HepG2 (cell line): ENCODE results near the gene MTOR. TPM values are rescaled to one million over a fixed set of nuclear protein-coding genes. Genes with fewer than 3 reads are reported as not detected.

Source experiments
- HNF4G ChIP-seq, 2 experiments: sonication (generic) in 1 of 2; formaldehyde crosslinking in 1 of 2; IDR thresholded peaks; 2 replicates each; pipeline versions ENCODE4 v1.4.0 to v1.6.1; 2011 to 2020; ENCODE audit warnings: borderline replicate concordance in 2 of 2, low read depth in 2 of 2, mild to moderate bottlenecking in 2 of 2, low read length in 1 of 2, missing genetic modification reagents in 1 of 2, moderate library complexity in 1 of 2
- JARID2 ChIP-seq: sonication (generic); formaldehyde crosslinking; IDR thresholded peaks from 2 replicates; pipeline ENCODE4 v1.8.1; 2023; ENCODE audit warnings: missing genetic modification reagents, inconsistent platforms; ENCODE audit not compliant: insufficient replicate concordance
- MTF2 ChIP-seq: sonication (generic); formaldehyde crosslinking; IDR thresholded peaks from 2 replicates; pipeline ENCODE4 v1.5.0; 2020; ENCODE audit warnings: missing genetic modification reagents, borderline replicate concordance
- NFRKB ChIP-seq: fragments of 450-650 bp; IDR thresholded peaks from 2 replicates; pipeline ENCODE4 v1.6.1; 2017
- NRL ChIP-seq: sonication (generic); formaldehyde crosslinking; IDR thresholded peaks from 2 replicates; pipeline ENCODE4 v1.5.0; 2020; ENCODE audit warnings: missing genetic modification reagents, mild to moderate bottlenecking, moderate library complexity, borderline replicate concordance
- SUZ12 ChIP-seq: fragments of 150-350 bp; IDR thresholded peaks from 2 replicates; pipeline ENCODE4 v1.6.1; 2014; ENCODE audit warnings: low read depth, low read length
- ZFP1 ChIP-seq: IDR thresholded peaks from 2 replicates; pipeline ENCODE4 v1.6.1; 2016
- ZKSCAN8 ChIP-seq: IDR thresholded peaks from 2 replicates; pipeline ENCODE4 v1.6.1; 2016; ENCODE audit warnings: borderline replicate concordance, missing genetic modification reagents, missing compliant biosample characterization
- ZNF251 ChIP-seq: sonication (generic); formaldehyde crosslinking; IDR thresholded peaks from 2 replicates; pipeline ENCODE4 v1.9.0; 2021; ENCODE audit warnings: mild to moderate bottlenecking, missing genetic modification reagents
- ZNF382 ChIP-seq: sonication (generic); formaldehyde crosslinking; IDR thresholded peaks from 2 replicates; pipeline ENCODE4 v1.5.0; 2020; ENCODE audit warnings: missing genetic modification reagents, mild to moderate bottlenecking, borderline replicate concordance
- ZNF549 ChIP-seq: sonication (generic); formaldehyde crosslinking; IDR thresholded peaks from 2 replicates; pipeline ENCODE4 v1.5.0; 2020; ENCODE audit warnings: missing genetic modification reagents
- ZNF572 ChIP-seq: sonication (generic); formaldehyde crosslinking; IDR thresholded peaks from 2 replicates; pipeline ENCODE4 v1.5.1; 2020; ENCODE audit warnings: mild to moderate bottlenecking, missing genetic modification reagents
- ZNF746 ChIP-seq: sonication (generic); formaldehyde crosslinking; IDR thresholded peaks from 2 replicates; pipeline ENCODE4 v1.8.0; 2022; ENCODE audit warnings: mild to moderate bottlenecking, missing genetic modification reagents
- ZZZ3 ChIP-seq: sonication (generic); formaldehyde crosslinking; IDR thresholded peaks from 2 replicates; pipeline ENCODE4 v1.4.0; 2020; ENCODE audit warnings: missing genetic modification reagents, mild to moderate bottlenecking, borderline replicate concordance
- polyA plus RNA-seq, 8 experiments: library from polyadenylated mRNA; depleted of rRNA in 3 of 8; stranded (reverse) in 7 of 8; unstranded in 1 of 8; fragments of >200 nt; fragmentation: Illumina TruSeq in 4 of 8; extraction: Trizol in 4 of 8; gene quantifications; 2 replicates each; pipeline versions ENCODE4 v1.2.1 to v1.2.3, GENCODE V29; 2011 to 2016; ENCODE audit warnings: low read depth in 4 of 8, missing spikeins in 1 of 8, mixed read lengths in 1 of 8; ENCODE audit not compliant: insufficient read depth in 1 of 8
- total RNA-seq, 5 experiments: library from RNA; depleted of rRNA; stranded (reverse); fragments of >200 nt; fragmentation: Illumina TruSeq; extraction: Trizol; gene quantifications; 2 replicates each; pipeline ENCODE4 v1.2.3, GENCODE V29; 2016; ENCODE audit warnings: low read depth in 1 of 5
- TF ChIP-seq, protein P1 (sequence below): sonication (generic); formaldehyde crosslinking; IDR thresholded peaks from 2 replicates; pipeline ENCODE4 v1.4.0; 2020; ENCODE audit warnings: missing genetic modification reagents, borderline replicate concordance
- TF ChIP-seq, protein P2 (sequence below): sonication (generic); formaldehyde crosslinking; IDR thresholded peaks from 2 replicates; pipeline ENCODE4 v1.9.0; 2021; ENCODE audit warnings: missing genetic modification reagents, mild to moderate bottlenecking, borderline replicate concordance
- TF ChIP-seq, protein P3 (sequence below): sonication (generic); formaldehyde crosslinking; IDR thresholded peaks from 2 replicates; pipeline ENCODE4 v1.4.0; 2020; ENCODE audit warnings: missing genetic modification reagents, borderline replicate concordance
- TF ChIP-seq, protein P4 (sequence below): sonication (generic); formaldehyde crosslinking; IDR thresholded peaks from 2 replicates; pipeline ENCODE4 v1.8.0; 2022; ENCODE audit warnings: mild to moderate bottlenecking, missing genetic modification reagents; ENCODE audit not compliant: insufficient replicate concordance
- TF ChIP-seq, protein P5 (sequence below): sonication (generic); formaldehyde crosslinking; IDR thresholded peaks from 2 replicates; pipeline ENCODE4 v1.8.1; 2022; ENCODE audit warnings: mild to moderate bottlenecking, missing genetic modification reagents

MTOR gene
- total and polyA plus RNA-seq, 2 of the 13 experiments (the other 11 are each of a cell fraction or from before 2014, with no cell fraction given): 24.6 to 34.6 TPM

DNA sequence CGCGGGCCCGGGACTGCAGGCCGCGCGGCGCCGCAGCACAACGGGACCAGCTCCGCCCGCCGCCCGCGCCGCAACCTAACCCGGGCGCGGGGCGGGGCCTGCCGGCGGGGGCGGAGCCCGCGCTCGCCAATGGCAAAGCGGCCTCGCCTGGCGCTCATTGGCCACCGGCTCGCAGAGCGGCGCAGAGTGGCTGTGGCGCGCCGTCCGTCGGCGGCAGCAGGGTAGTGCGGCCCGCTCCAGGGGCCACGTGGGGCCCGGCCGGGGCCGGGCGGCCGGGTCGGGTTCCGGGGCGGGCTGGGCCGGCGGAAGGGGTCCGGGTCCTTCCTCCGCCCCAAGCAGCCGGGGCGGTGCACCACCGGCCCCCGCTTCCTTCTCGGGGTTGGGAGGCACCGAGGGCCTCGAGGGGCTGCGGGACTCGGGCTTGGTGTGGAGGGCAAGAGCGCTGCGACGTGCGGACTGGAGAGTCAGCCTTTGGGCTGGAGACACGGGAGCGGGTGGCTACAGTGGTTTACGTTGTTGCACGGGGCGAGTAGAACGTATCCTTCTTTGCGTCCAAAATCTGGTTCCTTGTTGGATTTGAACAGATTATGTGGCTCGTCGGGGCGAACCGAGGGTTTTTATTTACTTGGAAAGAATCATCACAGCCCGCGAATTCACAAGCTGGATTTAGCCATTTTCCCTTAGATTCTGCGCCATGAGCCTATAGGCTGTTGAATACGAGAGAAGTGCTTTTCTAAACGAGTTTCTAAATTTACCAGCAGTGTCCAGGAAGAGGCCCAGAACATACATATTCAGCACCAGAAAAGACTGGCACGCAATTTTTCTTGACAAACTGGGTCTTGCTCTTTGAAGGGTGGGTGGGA lies 202.2 kb downstream of the MTOR start, which contains the start of gene SRM (continued):
- TF ChIP-seq, protein P1, sequence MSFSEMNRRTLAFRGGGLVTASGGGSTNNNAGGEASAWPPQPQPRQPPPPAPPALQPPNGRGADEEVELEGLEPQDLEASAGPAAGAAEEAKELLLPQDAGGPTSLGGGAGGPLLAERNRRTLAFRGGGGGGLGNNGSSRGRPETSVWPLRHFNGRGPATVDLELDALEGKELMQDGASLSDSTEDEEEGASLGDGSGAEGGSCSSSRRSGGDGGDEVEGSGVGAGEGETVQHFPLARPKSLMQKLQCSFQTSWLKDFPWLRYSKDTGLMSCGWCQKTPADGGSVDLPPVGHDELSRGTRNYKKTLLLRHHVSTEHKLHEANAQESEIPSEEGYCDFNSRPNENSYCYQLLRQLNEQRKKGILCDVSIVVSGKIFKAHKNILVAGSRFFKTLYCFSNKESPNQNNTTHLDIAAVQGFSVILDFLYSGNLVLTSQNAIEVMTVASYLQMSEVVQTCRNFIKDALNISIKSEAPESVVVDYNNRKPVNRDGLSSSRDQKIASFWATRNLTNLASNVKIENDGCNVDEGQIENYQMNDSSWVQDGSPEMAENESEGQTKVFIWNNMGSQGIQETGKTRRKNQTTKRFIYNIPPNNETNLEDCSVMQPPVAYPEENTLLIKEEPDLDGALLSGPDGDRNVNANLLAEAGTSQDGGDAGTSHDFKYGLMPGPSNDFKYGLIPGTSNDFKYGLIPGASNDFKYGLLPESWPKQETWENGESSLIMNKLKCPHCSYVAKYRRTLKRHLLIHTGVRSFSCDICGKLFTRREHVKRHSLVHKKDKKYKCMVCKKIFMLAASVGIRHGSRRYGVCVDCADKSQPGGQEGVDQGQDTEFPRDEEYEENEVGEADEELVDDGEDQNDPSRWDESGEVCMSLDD (CRISPR knock-in tag): 0 out of 2 replicates have a peak, but pooled peaks have one; percentile 44
- TF ChIP-seq, protein P2, sequence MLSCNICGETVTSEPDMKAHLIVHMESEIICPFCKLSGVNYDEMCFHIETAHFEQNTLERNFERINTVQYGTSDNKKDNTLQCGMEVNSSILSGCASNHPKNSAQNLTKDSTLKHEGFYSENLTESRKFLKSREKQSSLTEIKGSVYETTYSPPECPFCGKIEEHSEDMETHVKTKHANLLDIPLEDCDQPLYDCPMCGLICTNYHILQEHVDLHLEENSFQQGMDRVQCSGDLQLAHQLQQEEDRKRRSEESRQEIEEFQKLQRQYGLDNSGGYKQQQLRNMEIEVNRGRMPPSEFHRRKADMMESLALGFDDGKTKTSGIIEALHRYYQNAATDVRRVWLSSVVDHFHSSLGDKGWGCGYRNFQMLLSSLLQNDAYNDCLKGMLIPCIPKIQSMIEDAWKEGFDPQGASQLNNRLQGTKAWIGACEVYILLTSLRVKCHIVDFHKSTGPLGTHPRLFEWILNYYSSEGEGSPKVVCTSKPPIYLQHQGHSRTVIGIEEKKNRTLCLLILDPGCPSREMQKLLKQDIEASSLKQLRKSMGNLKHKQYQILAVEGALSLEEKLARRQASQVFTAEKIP (CRISPR knock-in tag): no peak
- peak; percentile 13; the same call in 1 of the 2 replicates for TF ChIP-seq HNF4G (IDR thresholded peaks at IDR 0.05; ENCODE audit: borderline replicate concordance, low read depth, low read length)
- TF ChIP-seq HNF4G (CRISPR knock-in tag; IDR thresholded peaks at IDR 0.05; ENCODE audit: borderline replicate concordance, low read depth): no peak
- TF ChIP-seq ZKSCAN8 (CRISPR knock-in tag): no peak
- TF ChIP-seq NRL: no peak
- no peak for TF ChIP-seq ZNF251 (CRISPR knock-in tag)
- no peak for TF ChIP-seq ZNF746 (CRISPR knock-in tag)
- TF ChIP-seq, protein P3, sequence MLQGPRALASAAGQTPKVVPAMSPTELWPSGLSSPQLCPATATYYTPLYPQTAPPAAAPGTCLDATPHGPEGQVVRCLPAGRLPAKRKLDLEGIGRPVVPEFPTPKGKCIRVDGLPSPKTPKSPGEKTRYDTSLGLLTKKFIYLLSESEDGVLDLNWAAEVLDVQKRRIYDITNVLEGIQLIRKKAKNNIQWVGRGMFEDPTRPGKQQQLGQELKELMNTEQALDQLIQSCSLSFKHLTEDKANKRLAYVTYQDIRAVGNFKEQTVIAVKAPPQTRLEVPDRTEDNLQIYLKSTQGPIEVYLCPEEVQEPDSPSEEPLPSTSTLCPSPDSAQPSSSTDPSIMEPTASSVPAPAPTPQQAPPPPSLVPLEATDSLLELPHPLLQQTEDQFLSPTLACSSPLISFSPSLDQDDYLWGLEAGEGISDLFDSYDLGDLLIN (CRISPR knock-in tag): no peak
- no peak for TF ChIP-seq ZNF549 (CRISPR knock-in tag)
- no peak for TF ChIP-seq ZZZ3 (CRISPR knock-in tag)
- no peak for TF ChIP-seq MTF2 (CRISPR knock-in tag)
- no peak for TF ChIP-seq ZNF382
- TF ChIP-seq, protein P4, sequence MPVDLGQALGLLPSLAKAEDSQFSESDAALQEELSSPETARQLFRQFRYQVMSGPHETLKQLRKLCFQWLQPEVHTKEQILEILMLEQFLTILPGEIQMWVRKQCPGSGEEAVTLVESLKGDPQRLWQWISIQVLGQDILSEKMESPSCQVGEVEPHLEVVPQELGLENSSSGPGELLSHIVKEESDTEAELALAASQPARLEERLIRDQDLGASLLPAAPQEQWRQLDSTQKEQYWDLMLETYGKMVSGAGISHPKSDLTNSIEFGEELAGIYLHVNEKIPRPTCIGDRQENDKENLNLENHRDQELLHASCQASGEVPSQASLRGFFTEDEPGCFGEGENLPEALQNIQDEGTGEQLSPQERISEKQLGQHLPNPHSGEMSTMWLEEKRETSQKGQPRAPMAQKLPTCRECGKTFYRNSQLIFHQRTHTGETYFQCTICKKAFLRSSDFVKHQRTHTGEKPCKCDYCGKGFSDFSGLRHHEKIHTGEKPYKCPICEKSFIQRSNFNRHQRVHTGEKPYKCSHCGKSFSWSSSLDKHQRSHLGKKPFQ (CRISPR knock-in tag): no peak
- no peak for TF ChIP-seq ZFP1
- TF ChIP-seq SUZ12: no peak
- no peak for TF ChIP-seq JARID2 (CRISPR knock-in tag)
- no peak for TF ChIP-seq ZNF572 (CRISPR knock-in tag)
- TF ChIP-seq, protein P5, sequence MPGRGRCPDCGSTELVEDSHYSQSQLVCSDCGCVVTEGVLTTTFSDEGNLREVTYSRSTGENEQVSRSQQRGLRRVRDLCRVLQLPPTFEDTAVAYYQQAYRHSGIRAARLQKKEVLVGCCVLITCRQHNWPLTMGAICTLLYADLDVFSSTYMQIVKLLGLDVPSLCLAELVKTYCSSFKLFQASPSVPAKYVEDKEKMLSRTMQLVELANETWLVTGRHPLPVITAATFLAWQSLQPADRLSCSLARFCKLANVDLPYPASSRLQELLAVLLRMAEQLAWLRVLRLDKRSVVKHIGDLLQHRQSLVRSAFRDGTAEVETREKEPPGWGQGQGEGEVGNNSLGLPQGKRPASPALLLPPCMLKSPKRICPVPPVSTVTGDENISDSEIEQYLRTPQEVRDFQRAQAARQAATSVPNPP (CRISPR knock-in tag): no peak
- no peak for TF ChIP-seq NFRKB
